SK-N-MC (cell line): Measurements from ENCODE around the gene POMZP3.
"Not testable (repeated sequence)": the region's sequence is repeated elsewhere in the genome, so short reads cannot be mapped to it uniquely, and the experiment has no call there.

Experiments used
- DNase-seq: peaks from one replicate; pipeline ENCODE4 v3.0.0-alpha.2; 2011; ENCODE audit warnings: low read depth, low spot score
- H3K27ac ChIP-seq: fragments of 200-600 bp; sonication (generic); 2 replicates; pipeline ENCODE4 v1.5.1; 2016; ENCODE audit warnings: mixed run types
- H3K36me3 ChIP-seq: fragments of 200-600 bp; sonication (generic); 2 replicates; pipeline ENCODE4 v1.6.1; 2017; ENCODE audit warnings: antibody characterized with exemption, low read length, mixed read lengths; ENCODE audit not compliant: insufficient read depth
- H3K4me3 ChIP-seq: fragments of 200-600 bp; sonication (generic); 2 replicates; pipeline ENCODE4 v1.5.1; 2016
- H3K9ac ChIP-seq: fragments of 200-600 bp; sonication (generic); 2 replicates; pipeline ENCODE4 v1.8.0; 2017; ENCODE audit warnings: mixed run types, mixed read lengths; ENCODE audit not compliant: insufficient read length
- H3K9me3 ChIP-seq: fragments of 200-600 bp; sonication (generic); 2 replicates; pipeline ENCODE4 v1.6.1; 2017; ENCODE audit warnings: low read depth, mild to moderate bottlenecking, antibody characterized with exemption, low read length, moderate library complexity, mixed read lengths
- POLR2AphosphoS5 ChIP-seq: IDR thresholded peaks from 2 replicates; pipeline ENCODE4 v1.6.1; 2012; ENCODE audit warnings: mild to moderate bottlenecking, low read depth, low read length, borderline replicate concordance

Gene POMZP3

GRCh38 chr7:76626989-76627642 lies at the start of gene POMZP3:
Gene POMZP3 (minus strand): TSS chr7:76627279. CDS start chr7:76626064, 1,215 bp downstream.
- not testable (repeated sequence) for H3K9me3 ChIP-seq, H3K36me3 ChIP-seq, DNase-seq
- Histone ChIP-seq H3K27ac (peak within 1 kb of the TSS; percentile 62; the same call in 1 of the 2 replicates), H3K4me3 (peak within 1 kb of the TSS; percentile 77), H3K9ac (peak within 1 kb of the TSS; percentile 84)
- peak; percentile 52; the same call in 1 of the 2 replicates for TF ChIP-seq POLR2AphosphoS5

GRCh38 chr7:76675783-76676182 lies 48.7 kb upstream of the POMZP3 start:
- not testable (repeated sequence) for H3K36me3 ChIP-seq, H3K9ac ChIP-seq, H3K27ac ChIP-seq, H3K9me3 ChIP-seq, H3K4me3 ChIP-seq, DNase-seq

- H3K9ac ChIP-seq, H3K27ac ChIP-seq, H3K4me3 ChIP-seq, H3K9me3 ChIP-seq, H3K36me3 ChIP-seq, DNase-seq: not testable (repeated sequence)
Observed at GRCh38 chr7:76673346-76673745, 46.3 kb upstream of the POMZP3 start.

GRCh38 chr7:76659212-76659611 lies 32.1 kb upstream of the POMZP3 start:
- not testable (repeated sequence) for H3K36me3 ChIP-seq, H3K9ac ChIP-seq, H3K9me3 ChIP-seq, DNase-seq, H3K4me3 ChIP-seq, H3K27ac ChIP-seq

- H3K27ac ChIP-seq, H3K36me3 ChIP-seq, H3K9ac ChIP-seq, H3K9me3 ChIP-seq, DNase-seq, H3K4me3 ChIP-seq: not testable (repeated sequence)
Observed at GRCh38 chr7:76656425-76656824, 29.3 kb upstream of the POMZP3 start.

- not testable (repeated sequence) for H3K9me3 ChIP-seq, H3K4me3 ChIP-seq, H3K27ac ChIP-seq, H3K36me3 ChIP-seq, H3K9ac ChIP-seq, DNase-seq
Observed at GRCh38 chr7:76642620-76643019, 15.5 kb upstream of the POMZP3 start.

GRCh38 chr7:76637061-76637691 lies 10.1 kb upstream of the POMZP3 start:
- not testable (repeated sequence) for H3K4me3 ChIP-seq, H3K9ac ChIP-seq, H3K9me3 ChIP-seq, DNase-seq, H3K27ac ChIP-seq, H3K36me3 ChIP-seq

GRCh38 chr7:76626581-76626980 lies 498 bp downstream of the POMZP3 start:
- not testable (repeated sequence) for H3K9me3 ChIP-seq, DNase-seq, H3K36me3 ChIP-seq, H3K27ac ChIP-seq
- Histone ChIP-seq H3K4me3 (peak overlapping the region; percentile 77), H3K9ac (peak overlapping the region; percentile 83)

- not testable (repeated sequence) for H3K36me3 ChIP-seq, DNase-seq, H3K4me3 ChIP-seq, H3K27ac ChIP-seq, H3K9ac ChIP-seq, H3K9me3 ChIP-seq
Observed at GRCh38 chr7:76619439-76620190, 7.5 kb downstream of the POMZP3 start.

GRCh38 chr7:76613783-76614182 lies 13.3 kb downstream of the POMZP3 start:
- H3K9me3 ChIP-seq, H3K27ac ChIP-seq, H3K36me3 ChIP-seq, DNase-seq, H3K4me3 ChIP-seq, H3K9ac ChIP-seq: not testable (repeated sequence)

- H3K9me3 ChIP-seq, H3K4me3 ChIP-seq, H3K9ac ChIP-seq, H3K36me3 ChIP-seq, DNase-seq, H3K27ac ChIP-seq: not testable (repeated sequence)
Observed at GRCh38 chr7:76612232-76612631, 14.8 kb downstream of the POMZP3 start.

- not testable (repeated sequence) for DNase-seq, H3K36me3 ChIP-seq, H3K9ac ChIP-seq, H3K27ac ChIP-seq, H3K4me3 ChIP-seq, H3K9me3 ChIP-seq
Observed at GRCh38 chr7:76609864-76610263, 17.2 kb downstream of the POMZP3 start.

- not testable (repeated sequence) for H3K4me3 ChIP-seq, H3K27ac ChIP-seq, H3K9ac ChIP-seq, DNase-seq, H3K9me3 ChIP-seq, H3K36me3 ChIP-seq
Observed at GRCh38 chr7:76608469-76608868, 18.6 kb downstream of the POMZP3 start.

- not testable (repeated sequence) for H3K9ac ChIP-seq, H3K9me3 ChIP-seq, H3K27ac ChIP-seq, H3K36me3 ChIP-seq, DNase-seq, H3K4me3 ChIP-seq
Observed at GRCh38 chr7:76606027-76606426, 21.1 kb downstream of the POMZP3 start.
